Smooth muscle cell (in vitro differentiated cells): Measurements from ENCODE around the gene LMO7. TPM values are rescaled to one million over a fixed set of nuclear protein-coding genes. Genes with fewer than 3 reads are reported as not detected.
A peak's percentile ranks its signal among the peaks of the same experiment; 100 is the strongest.

Source experiments
- DNase-seq: peaks from one replicate; lab custom pipeline; 2025; ENCODE audit not compliant: unreplicated experiment; lab: John Stamatoyannopoulos, UW
- H2AFZ ChIP-seq: fragments of 200-600 bp; sonication (generic); 2 replicates; pipeline ENCODE4 v1.6.0; 2016; ENCODE audit warnings: antibody characterized with exemption, low read depth, mild to moderate bottlenecking
- H3F3A ChIP-seq: fragments of 200-600 bp; sonication (generic); 2 replicates; pipeline ENCODE4 v1.6.0; 2017; ENCODE audit warnings: antibody characterized with exemption, low read depth
- H3K27ac ChIP-seq: fragments of 200-600 bp; sonication (generic); 2 replicates; pipeline ENCODE4 v1.5.1; 2016; ENCODE audit warnings: low read depth, mild to moderate bottlenecking
- H3K27me3 ChIP-seq: fragments of 200-600 bp; sonication (generic); 2 replicates; pipeline ENCODE4 v1.6.1; 2016; ENCODE audit warnings: low read depth, mild to moderate bottlenecking
- H3K36me3 ChIP-seq: fragments of 200-600 bp; sonication (generic); 2 replicates; pipeline ENCODE4 v1.5.1; 2016; ENCODE audit warnings: low read depth
- H3K4me1 ChIP-seq: fragments of 200-600 bp; sonication (generic); 2 replicates; pipeline ENCODE4 v1.5.1; 2016; ENCODE audit warnings: low read depth
- H3K4me2 ChIP-seq: fragments of 200-600 bp; sonication (generic); 2 replicates; pipeline ENCODE4 v1.6.0; 2016; ENCODE audit warnings: mild to moderate bottlenecking
- H3K4me3 ChIP-seq: fragments of 200-600 bp; sonication (generic); 2 replicates; pipeline ENCODE4 v1.5.1; 2016; ENCODE audit warnings: mild to moderate bottlenecking
- H3K79me2 ChIP-seq: fragments of 200-600 bp; sonication (generic); 2 replicates; pipeline ENCODE4 v1.6.0; 2016; ENCODE audit warnings: low read depth, mild to moderate bottlenecking
- H3K9ac ChIP-seq: fragments of 200-600 bp; sonication (generic); 2 replicates; pipeline ENCODE4 v1.6.0; 2016; ENCODE audit warnings: low read depth
- H3K9me3 ChIP-seq: fragments of 200-600 bp; sonication (generic); replicated peaks from 2 replicates; pipeline ENCODE4 v1.5.1; 2016; ENCODE audit warnings: low read depth
- H4K20me1 ChIP-seq: fragments of 200-600 bp; sonication (generic); 2 replicates; pipeline ENCODE4 v1.6.0; 2016; ENCODE audit warnings: low read depth
- CTCF ChIP-seq: fragments of 200-600 bp; sonication (generic); IDR thresholded peaks from 2 replicates; pipeline ENCODE4 v1.5.1; 2017; ENCODE audit warnings: borderline replicate concordance, mild to moderate bottlenecking, antibody characterized with exemption; ENCODE audit not compliant: insufficient read depth, poor library complexity, severe bottlenecking
- WGBS: methylation state at CpG from one replicate; pipeline ENCODE4 v1.1.7; 2016; ENCODE audit warnings: low lambda C conversion rate; 5-methylcytosine and 5-hydroxymethylcytosine counted together
- polyA plus RNA-seq: library from polyadenylated mRNA; unstranded; fragments of >200 nt; fragmentation: Nextera tagmentation; extraction: Ambion mirVana; gene quantifications from 2 replicates; pipeline ENCODE4 v1.2.1, GENCODE V29; 2016
- total RNA-seq: library from RNA; depleted of rRNA; stranded (reverse); fragments of >200 nt; gene quantifications from 2 replicates; pipeline ENCODE4 v1.2.3, GENCODE V29; 2014

Gene LMO7
- total and polyA plus RNA-seq, 2 experiments from 2014 or later: 157 to 213 TPM

GRCh38 chr13:75798353-75799255, 162.5 kb downstream of the LMO7 start:
- Histone ChIP-seq H3K36me3 (peaks cover 27% of the 10 kb centered on the region), H3K27me3 (no peaks in the 10 kb centered on the region)
- no peak for DNase-seq

GRCh38 chr13:75800545-75800944, 164.4 kb downstream of the LMO7 start:
- Histone ChIP-seq H2AFZ (no peak overlapping the region), H3K27me3 (no peaks in the 10 kb centered on the region), H3K4me1 (no peaks in the 10 kb centered on the region), H4K20me1 (peaks cover 90% of the 10 kb centered on the region), H3K27ac (peak overlapping the region; percentile 13), H3F3A (peaks cover 8% of the 10 kb centered on the region), H3K4me2 (no peak overlapping the region), H3K9ac (no peak overlapping the region), H3K4me3 (no peak overlapping the region), H3K79me2 (peaks cover under 1% of the 10 kb centered on the region), H3K36me3 (peaks cover 35% of the 10 kb centered on the region), H3K9me3 (no peaks in the 10 kb centered on the region)
- no peak for DNase-seq
- no peak for TF ChIP-seq CTCF
- 64% methylated on average over 9 of the region's 9 CpGs for WGBS

More at GRCh38 chr13:75798353-75799255, 162.5 kb downstream of the LMO7 start:
- TF ChIP-seq CTCF: no peak
- peaks cover 90% of the 10 kb centered on the region for H4K20me1 ChIP-seq
- no peaks in the 10 kb centered on the region for H3K9me3 ChIP-seq
- no peak overlapping the region for H2AFZ ChIP-seq
- H3K27ac ChIP-seq: peak overlapping the region; percentile 29
- peaks cover 19% of the 10 kb centered on the region for H3K79me2 ChIP-seq
- peaks cover 8% of the 10 kb centered on the region for H3F3A ChIP-seq
- H3K4me3 ChIP-seq: no peak overlapping the region
- WGBS: 82% methylated on average over 7 of the region's 7 CpGs
- no peak overlapping the region for H3K4me2 ChIP-seq
- H3K4me1 ChIP-seq: no peaks in the 10 kb centered on the region
- no peak overlapping the region for H3K9ac ChIP-seq

- H4K20me1 ChIP-seq: peaks cover 90% of the 10 kb centered on the region
- H3K4me2 ChIP-seq: no peak overlapping the region
- H3K4me3 ChIP-seq: no peak overlapping the region
- no peaks in the 10 kb centered on the region for H3K4me1 ChIP-seq
- no peak overlapping the region for H2AFZ ChIP-seq
- no peak for DNase-seq
- H3K79me2 ChIP-seq: no peaks in the 10 kb centered on the region
- no peaks in the 10 kb centered on the region for H3K27me3 ChIP-seq
- no peak overlapping the region for H3K9ac ChIP-seq
- H3K36me3 ChIP-seq: peaks cover 37% of the 10 kb centered on the region
- peaks cover 8% of the 10 kb centered on the region for H3F3A ChIP-seq
- H3K9me3 ChIP-seq: no peaks in the 10 kb centered on the region
- WGBS: 94% methylated on average over 5 of the region's 5 CpGs
- peak overlapping the region; percentile 13 for H3K27ac ChIP-seq
- TF ChIP-seq CTCF: no peak
These were observed 165.3 kb downstream of the LMO7 start for GRCh38 chr13:75801388-75801945.
